ENCODE results near the gene CUX1. TPM values are rescaled to one million over a fixed set of nuclear protein-coding genes. Genes with fewer than 3 reads are reported as not detected.

The CUX1 gene
- total RNA-seq, 1 donor from 2014 or later: 18.3 TPM

DNA sequence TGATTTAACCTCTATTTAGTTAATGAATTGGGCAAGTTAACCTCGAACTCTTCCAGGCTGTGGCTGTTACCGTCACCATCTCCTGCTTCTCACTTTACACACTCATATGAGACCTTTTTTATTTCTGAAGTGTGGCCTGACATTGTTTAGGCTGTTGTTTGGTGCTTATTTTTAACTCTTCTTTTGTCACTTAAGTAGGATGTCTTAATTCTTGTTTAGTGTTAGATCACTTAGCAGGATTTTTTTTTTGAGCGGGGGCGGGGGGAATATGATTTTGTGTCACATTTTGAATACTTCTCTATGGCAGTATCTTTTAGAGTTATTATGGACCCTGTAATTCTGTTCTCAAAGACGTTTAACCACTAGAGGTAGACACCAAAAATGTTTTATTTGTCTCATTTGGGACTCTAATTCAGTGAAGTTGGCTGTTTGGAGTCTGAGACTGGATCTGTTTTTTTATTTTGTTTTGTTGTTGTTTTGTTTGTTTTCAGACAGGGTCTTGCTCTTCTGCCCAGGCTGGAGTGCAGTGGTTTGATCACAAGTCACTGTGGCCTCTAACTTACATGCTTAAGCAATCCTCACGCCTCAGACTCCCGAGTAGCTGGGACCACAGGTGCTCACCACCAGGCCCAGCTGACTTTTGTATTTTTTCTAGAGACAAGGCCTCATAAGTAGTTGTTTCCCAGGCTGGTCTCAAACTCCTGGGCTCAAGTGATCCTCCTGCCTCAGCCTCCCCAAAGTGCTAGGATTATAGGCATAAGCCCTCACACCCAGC, 73.5 kb downstream of the CUX1 start:
- Histone ChIP-seq H3K4me3 (ENCODE audit: low read length in 3 of 3) (no peak overlapping the region), H3K4me1 (ENCODE audit: control insufficient read depth in 3 of 3, insufficient read depth in 3 of 3, low read length in 3 of 3) (peaks cover 0 to 18% (median 16%) of the 10 kb centered on the region in 3 donors), H3K9me3 (ENCODE audit: control insufficient read depth in 3 of 3, low read length in 3 of 3) (no peaks in the 10 kb centered on the region), H3K27ac (ENCODE audit: low read depth, low read length) (no peak overlapping the region), H3K36me3 (ENCODE audit: control insufficient read depth in 3 of 3, insufficient read depth in 3 of 3, low read length in 3 of 3) (no peaks in the 10 kb centered on the region), H3K9ac (ENCODE audit: low read depth in 1 of 3, low read length in 3 of 3) (no peak overlapping the region), H3K27me3 (ENCODE audit: control insufficient read depth in 3 of 3, insufficient read depth in 3 of 3, low read length in 3 of 3) (no peaks in the 10 kb centered on the region)

DNA sequence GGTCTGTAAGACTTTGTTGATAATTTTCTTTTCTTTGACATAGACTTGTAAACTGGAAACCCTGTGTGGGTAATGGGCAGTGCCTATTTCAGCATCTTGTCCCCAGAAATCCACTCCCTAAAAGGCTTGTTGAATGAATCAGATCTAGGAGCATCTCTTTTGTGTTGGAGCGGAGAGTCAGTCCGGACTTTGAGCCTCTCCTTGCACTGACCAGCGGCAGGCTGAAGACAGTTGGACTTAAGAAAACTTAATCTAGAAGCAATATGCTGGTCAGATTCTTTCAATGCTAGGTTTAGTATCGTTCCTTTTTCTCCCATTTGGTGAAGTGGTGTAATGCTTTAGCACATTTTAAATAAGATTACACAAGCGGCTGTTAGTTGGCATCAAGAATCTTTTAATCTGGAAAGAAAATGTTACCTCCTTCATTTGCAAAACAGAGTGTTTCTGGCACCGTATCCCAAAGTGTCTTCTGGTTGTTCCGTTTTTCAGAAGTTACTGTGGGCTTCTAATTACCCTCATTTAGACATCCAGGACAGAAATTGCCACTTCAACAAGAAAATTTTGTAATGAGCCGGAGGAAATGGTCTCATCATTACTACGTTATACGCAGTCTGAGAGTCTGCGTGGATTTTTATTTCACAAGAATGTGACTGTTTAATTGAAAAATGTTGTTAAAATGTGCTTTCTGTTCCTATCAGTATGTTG, 74.7 kb downstream of the CUX1 start:
- H3K4me3 ChIP-seq (ENCODE audit: low read length in 3 of 3): no peak overlapping the region
- H3K27me3 ChIP-seq (ENCODE audit: control insufficient read depth in 3 of 3, insufficient read depth in 3 of 3, low read length in 3 of 3): no peaks in the 10 kb centered on the region
- no peak overlapping the region for H3K9ac ChIP-seq (ENCODE audit: low read depth in 1 of 3, low read length in 3 of 3)
- H3K4me1 ChIP-seq (ENCODE audit: control insufficient read depth in 3 of 3, insufficient read depth in 3 of 3, low read length in 3 of 3): peaks cover 9 to 23% (median 19%) of the 10 kb centered on the region in 3 donors
- no peaks in the 10 kb centered on the region for H3K9me3 ChIP-seq (ENCODE audit: control insufficient read depth in 3 of 3, low read length in 3 of 3)
- no peak overlapping the region for H3K27ac ChIP-seq (ENCODE audit: low read depth, low read length)
- H3K36me3 ChIP-seq (ENCODE audit: control insufficient read depth in 3 of 3, insufficient read depth in 3 of 3, low read length in 3 of 3): no peaks in the 10 kb centered on the region

DNA sequence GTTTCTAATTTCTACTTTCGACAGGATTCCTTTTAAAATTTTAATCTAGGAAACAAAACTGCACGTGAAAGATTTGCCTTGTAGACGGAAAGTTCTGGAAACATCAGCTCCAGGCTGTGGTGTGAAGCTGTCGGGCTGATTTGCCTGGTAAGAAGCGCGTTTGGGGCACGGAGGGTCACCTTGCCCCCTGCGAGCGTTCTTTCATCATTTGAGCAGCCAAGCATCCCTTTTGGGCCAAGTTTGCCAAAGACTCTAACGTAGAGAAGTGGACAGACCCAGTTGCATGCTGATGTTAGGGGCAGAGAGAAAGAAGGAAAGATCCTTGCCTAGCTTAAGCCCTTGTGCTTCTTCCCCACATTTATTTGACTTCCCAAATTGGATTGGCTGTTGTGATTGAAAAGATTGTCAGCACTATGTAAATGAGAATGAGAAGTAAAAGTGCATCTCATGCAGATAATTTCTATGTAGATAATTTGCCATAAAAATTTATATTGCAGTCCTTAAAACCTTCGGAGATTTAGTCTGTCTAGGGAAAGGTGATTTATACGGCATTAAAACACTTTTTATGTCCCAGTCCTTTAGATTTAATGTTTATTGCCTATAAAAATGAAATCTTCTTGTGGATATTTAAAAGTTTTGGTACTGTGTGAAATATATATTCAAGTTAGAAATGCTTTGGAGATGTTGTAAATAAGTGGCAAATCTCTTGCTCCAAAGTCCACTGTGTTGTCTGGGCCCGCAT, 76.1 kb downstream of the CUX1 start:
- Histone ChIP-seq H3K9me3 (ENCODE audit: control insufficient read depth in 3 of 3, low read length in 3 of 3) (no peaks in the 10 kb centered on the region), H3K27me3 (ENCODE audit: control insufficient read depth in 3 of 3, insufficient read depth in 3 of 3, low read length in 3 of 3) (no peaks in the 10 kb centered on the region), H3K4me1 (ENCODE audit: control insufficient read depth in 3 of 3, insufficient read depth in 3 of 3, low read length in 3 of 3) (peaks cover 17 to 35% (median 32%) of the 10 kb centered on the region in 3 donors), H3K27ac (ENCODE audit: low read depth, low read length) (no peak overlapping the region), H3K9ac (ENCODE audit: low read depth in 1 of 3, low read length in 3 of 3) (no peak overlapping the region), H3K36me3 (ENCODE audit: control insufficient read depth in 3 of 3, insufficient read depth in 3 of 3, low read length in 3 of 3) (no peaks in the 10 kb centered on the region), H3K4me3 (ENCODE audit: low read length in 3 of 3) (no peak overlapping the region)

DNA sequence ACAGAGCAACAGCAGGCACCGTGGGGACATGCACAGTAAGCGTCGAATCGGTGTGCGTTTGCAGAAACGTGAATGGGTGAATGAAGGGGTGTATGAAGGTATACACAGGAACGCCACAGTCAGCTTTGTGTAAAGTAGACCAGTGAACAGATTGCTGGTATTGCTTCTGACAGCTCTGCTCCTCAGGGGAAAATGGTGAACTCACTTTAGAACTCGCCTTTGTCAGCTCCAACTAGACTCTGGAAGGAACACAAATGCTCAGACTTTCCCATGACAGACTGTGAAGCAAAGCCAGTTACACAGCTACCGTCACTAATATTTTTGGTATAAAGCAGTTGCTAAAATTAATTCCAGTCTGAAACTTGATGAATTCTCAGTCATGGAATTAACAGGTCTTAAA, 78.9 kb downstream of the CUX1 start:
- H3K27me3 ChIP-seq (ENCODE audit: control insufficient read depth in 3 of 3, insufficient read depth in 3 of 3, low read length in 3 of 3): no peaks in the 10 kb centered on the region
- H3K4me1 ChIP-seq (ENCODE audit: control insufficient read depth in 3 of 3, insufficient read depth in 3 of 3, low read length in 3 of 3): peaks cover 33 to 59% (median 51%) of the 10 kb centered on the region in 3 donors
- peak overlapping the region; percentile 36 for H3K27ac ChIP-seq (ENCODE audit: low read depth, low read length)

DNA sequence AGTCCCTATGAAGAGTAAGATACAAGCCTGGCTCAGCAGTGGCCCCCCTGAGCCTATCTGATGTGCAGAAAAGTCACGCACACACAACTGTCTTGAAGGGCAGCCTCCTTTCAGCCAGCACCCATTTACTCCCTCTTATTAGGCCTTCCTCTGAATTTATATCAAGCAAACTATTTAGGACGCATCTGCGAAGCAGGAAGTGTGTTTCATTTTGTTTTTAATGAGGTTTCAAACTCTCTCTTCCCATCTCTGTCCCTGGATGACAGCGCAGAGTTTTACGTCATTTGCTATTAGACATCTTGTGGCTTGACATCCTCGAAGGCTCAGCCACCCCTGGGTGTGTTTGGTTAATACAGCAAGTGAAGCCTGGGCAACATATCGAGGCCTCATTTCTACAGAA, 79.5 kb downstream of the CUX1 start:
- no peaks in the 10 kb centered on the region for H3K9me3 ChIP-seq (ENCODE audit: control insufficient read depth in 3 of 3, low read length in 3 of 3)
- H3K27me3 ChIP-seq (ENCODE audit: control insufficient read depth in 3 of 3, insufficient read depth in 3 of 3, low read length in 3 of 3): no peaks in the 10 kb centered on the region
- H3K4me3 ChIP-seq (ENCODE audit: low read length in 3 of 3): no peak overlapping the region
- H3K9ac ChIP-seq (ENCODE audit: low read depth in 1 of 3, low read length in 3 of 3): peak overlapping the region in 2 of 3 donors; percentile 24 to 33
- H3K36me3 ChIP-seq (ENCODE audit: control insufficient read depth in 3 of 3, insufficient read depth in 3 of 3, low read length in 3 of 3): peaks cover 0 to 3% (median 0%) of the 10 kb centered on the region in 3 donors
- H3K27ac ChIP-seq (ENCODE audit: low read depth, low read length): peak overlapping the region; percentile 36
- H3K4me1 ChIP-seq (ENCODE audit: control insufficient read depth in 3 of 3, insufficient read depth in 3 of 3, low read length in 3 of 3): peaks cover 38 to 64% (median 57%) of the 10 kb centered on the region in 3 donors

More for the DNA sequence above, 78.9 kb downstream of the CUX1 start:
- no peaks in the 10 kb centered on the region for H3K9me3 ChIP-seq (ENCODE audit: control insufficient read depth in 3 of 3, low read length in 3 of 3)
- H3K9ac ChIP-seq (ENCODE audit: low read depth in 1 of 3, low read length in 3 of 3): peak overlapping the region in 2 of 3 donors; percentile 24 to 71
- H3K36me3 ChIP-seq (ENCODE audit: control insufficient read depth in 3 of 3, insufficient read depth in 3 of 3, low read length in 3 of 3): peaks cover 0 to 3% (median 0%) of the 10 kb centered on the region in 3 donors
- H3K4me3 ChIP-seq (ENCODE audit: low read length in 3 of 3): no peak overlapping the region

DNA sequence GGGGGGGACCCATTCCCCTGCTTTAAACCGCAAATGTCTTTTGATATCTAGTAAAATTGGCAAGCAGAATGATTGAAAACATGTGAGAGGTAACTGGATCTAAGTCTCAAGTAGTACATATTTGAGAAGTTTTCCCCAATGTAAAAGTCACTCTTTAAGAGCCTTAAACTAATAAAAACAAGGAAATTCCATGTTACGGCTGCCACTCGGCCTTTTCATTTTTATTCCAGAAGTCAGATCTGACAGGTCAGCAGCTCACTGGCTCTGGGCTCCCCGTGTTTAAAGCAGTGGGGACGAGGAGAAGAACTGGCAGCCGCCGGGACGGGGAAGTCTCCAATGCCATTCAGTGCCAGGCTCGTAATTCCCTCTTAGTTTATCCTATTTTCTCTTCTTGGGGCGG, 80.7 kb downstream of the CUX1 start:
- peak overlapping the region; percentile 37 to 75 (median 50) for H3K9ac ChIP-seq (ENCODE audit: low read depth in 1 of 3, low read length in 3 of 3)
- peaks cover 44 to 68% (median 68%) of the 10 kb centered on the region in 3 donors for H3K4me1 ChIP-seq (ENCODE audit: control insufficient read depth in 3 of 3, insufficient read depth in 3 of 3, low read length in 3 of 3)
- no peaks in the 10 kb centered on the region for H3K27me3 ChIP-seq (ENCODE audit: control insufficient read depth in 3 of 3, insufficient read depth in 3 of 3, low read length in 3 of 3)
- H3K27ac ChIP-seq (ENCODE audit: low read depth, low read length): peak overlapping the region; percentile 63
- H3K9me3 ChIP-seq (ENCODE audit: control insufficient read depth in 3 of 3, low read length in 3 of 3): no peaks in the 10 kb centered on the region
- peak overlapping the region in 2 of 3 donors; percentile 11 to 29 for H3K4me3 ChIP-seq (ENCODE audit: low read length in 3 of 3)
- H3K36me3 ChIP-seq (ENCODE audit: control insufficient read depth in 3 of 3, insufficient read depth in 3 of 3, low read length in 3 of 3): peaks cover 0 to 3% (median 0%) of the 10 kb centered on the region in 3 donors

DNA sequence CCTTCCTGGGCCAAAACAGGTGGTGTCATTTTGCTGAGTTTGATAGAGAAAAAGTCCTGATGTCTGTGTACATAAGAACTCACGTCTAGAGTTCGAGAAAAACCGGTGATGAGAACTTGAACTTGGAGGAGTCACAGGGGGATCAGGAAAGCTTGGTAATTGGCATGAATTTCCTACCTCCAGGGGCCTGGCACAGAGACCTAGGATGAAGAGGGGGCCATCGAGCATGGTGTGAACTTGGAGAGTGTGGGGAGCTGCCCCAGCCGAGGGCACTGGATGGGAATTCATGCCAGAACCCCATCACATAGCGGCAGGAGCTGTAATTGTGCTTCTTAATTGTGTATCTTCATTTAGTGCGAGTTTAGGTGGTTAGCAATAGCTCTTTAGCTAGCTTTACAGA, 82.2 kb downstream of the CUX1 start:
- Histone ChIP-seq H3K4me1 (ENCODE audit: control insufficient read depth in 3 of 3, insufficient read depth in 3 of 3, low read length in 3 of 3) (peaks cover 44 to 69% (median 68%) of the 10 kb centered on the region in 3 donors), H3K4me3 (ENCODE audit: low read length in 3 of 3) (peak overlapping the region; percentile 65 to 70 (median 67)), H3K36me3 (ENCODE audit: control insufficient read depth in 3 of 3, insufficient read depth in 3 of 3, low read length in 3 of 3) (peaks cover 0 to 3% (median 0%) of the 10 kb centered on the region in 3 donors), H3K27me3 (ENCODE audit: control insufficient read depth in 3 of 3, insufficient read depth in 3 of 3, low read length in 3 of 3) (no peaks in the 10 kb centered on the region), H3K9me3 (ENCODE audit: control insufficient read depth in 3 of 3, low read length in 3 of 3) (no peaks in the 10 kb centered on the region), H3K9ac (ENCODE audit: low read depth in 1 of 3, low read length in 3 of 3) (peak overlapping the region; percentile 34 to 82 (median 77)), H3K27ac (ENCODE audit: low read depth, low read length) (peak overlapping the region; percentile 83)

DNA sequence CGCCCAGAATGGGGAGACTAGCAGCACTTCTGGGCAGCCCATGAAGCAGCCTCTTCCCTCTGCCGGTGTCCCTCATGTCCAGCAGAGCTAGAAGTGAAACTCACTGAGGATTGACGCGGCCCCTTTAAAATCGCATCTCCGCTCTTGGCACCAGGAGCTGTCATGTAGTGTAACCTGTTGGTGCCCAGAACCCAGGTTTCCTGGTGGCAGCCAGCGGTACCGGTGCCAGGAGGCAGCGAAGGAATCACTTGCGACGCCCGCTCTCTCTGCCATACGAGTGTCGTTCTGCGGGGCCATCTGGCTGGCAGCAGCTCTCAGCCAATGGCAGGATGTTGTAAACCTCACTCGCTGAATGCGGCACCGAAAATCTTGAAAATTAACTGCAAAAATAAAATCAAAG, 82.7 kb downstream of the CUX1 start:
- Histone ChIP-seq H3K9ac (ENCODE audit: low read depth in 1 of 3, low read length in 3 of 3) (peak overlapping the region; percentile 34 to 82 (median 77)), H3K4me1 (ENCODE audit: control insufficient read depth in 3 of 3, insufficient read depth in 3 of 3, low read length in 3 of 3) (peaks cover 47 to 73% (median 72%) of the 10 kb centered on the region in 3 donors), H3K9me3 (ENCODE audit: control insufficient read depth in 3 of 3, low read length in 3 of 3) (no peaks in the 10 kb centered on the region), H3K4me3 (ENCODE audit: low read length in 3 of 3) (peak overlapping the region; percentile 65 to 70 (median 67)), H3K36me3 (ENCODE audit: control insufficient read depth in 3 of 3, insufficient read depth in 3 of 3, low read length in 3 of 3) (peaks cover 0 to 3% (median 0%) of the 10 kb centered on the region in 3 donors), H3K27ac (ENCODE audit: low read depth, low read length) (peak overlapping the region; percentile 83), H3K27me3 (ENCODE audit: control insufficient read depth in 3 of 3, insufficient read depth in 3 of 3, low read length in 3 of 3) (no peaks in the 10 kb centered on the region)

DNA sequence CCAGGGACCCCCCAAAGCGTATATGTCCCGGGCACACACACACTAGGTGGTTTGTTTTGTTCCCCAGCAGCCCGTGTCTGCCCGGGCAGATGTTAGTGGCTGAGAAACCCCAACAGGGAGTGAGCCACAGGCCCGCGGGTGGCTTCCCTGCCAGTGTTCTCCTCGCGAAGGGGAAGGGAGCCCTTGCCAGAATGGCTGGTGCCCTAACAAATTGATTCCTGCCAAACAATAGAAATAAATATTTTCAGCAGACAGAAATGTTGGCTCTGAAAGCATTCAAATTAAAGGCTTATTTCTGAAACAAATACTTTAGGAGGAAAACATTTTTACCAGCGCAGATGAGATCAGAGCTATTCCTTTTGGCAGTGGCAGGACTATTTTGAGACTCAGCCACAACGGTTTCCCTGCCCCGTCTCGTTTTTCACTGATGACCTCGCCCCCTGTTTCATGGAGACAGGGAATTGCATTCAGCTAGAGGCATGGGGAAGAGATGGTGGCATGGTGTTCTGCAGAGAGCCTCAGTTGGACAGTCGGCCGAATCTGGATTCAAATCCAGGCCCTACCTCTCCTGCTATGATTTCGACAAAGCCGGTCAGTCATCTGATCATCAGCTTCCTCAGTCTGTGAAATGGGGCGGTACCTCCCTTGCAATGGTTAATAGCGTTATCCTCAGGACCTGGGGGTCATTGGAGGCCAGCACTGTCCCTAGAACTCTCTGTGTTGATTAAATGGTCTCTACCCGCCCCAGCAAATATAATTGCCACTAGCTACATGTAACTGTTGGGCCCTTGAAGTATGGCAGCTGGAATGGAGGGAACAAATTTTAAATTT, 84.5 kb downstream of the CUX1 start:
- Histone ChIP-seq H3K27ac (ENCODE audit: low read depth, low read length) (peak overlapping the region; percentile 83), H3K36me3 (ENCODE audit: control insufficient read depth in 3 of 3, insufficient read depth in 3 of 3, low read length in 3 of 3) (peaks cover 0 to 3% (median 0%) of the 10 kb centered on the region in 3 donors), H3K27me3 (ENCODE audit: control insufficient read depth in 3 of 3, insufficient read depth in 3 of 3, low read length in 3 of 3) (no peaks in the 10 kb centered on the region), H3K4me1 (ENCODE audit: control insufficient read depth in 3 of 3, insufficient read depth in 3 of 3, low read length in 3 of 3) (peaks cover 39 to 74% (median 72%) of the 10 kb centered on the region in 3 donors), H3K9ac (ENCODE audit: low read depth in 1 of 3, low read length in 3 of 3) (peak overlapping the region; percentile 64 to 77 (median 69)), H3K4me3 (ENCODE audit: low read length in 3 of 3) (peak overlapping the region; percentile 7 to 22 (median 10)), H3K9me3 (ENCODE audit: control insufficient read depth in 3 of 3, low read length in 3 of 3) (no peaks in the 10 kb centered on the region)

Data from skeletal muscle tissue (tissue), 4 donors.